ENCODE results near the gene TRIM46.
A peak's percentile ranks its signal among the peaks of the same experiment; 100 is the strongest.

Gene TRIM46

GRCh38 chr1:155173478-155174323 is at the start of gene TRIM46:
Gene TRIM46 (plus strand): TSS chr1:155173849. CDS start chr1:155173967, 118 bp downstream.
- H3K36me3 ChIP-seq (ENCODE audit: control insufficient read depth, insufficient read depth, low read length): peaks cover 34% of the 10 kb centered on the region

GRCh38 chr1:155124503-155125463 is 48.9 kb upstream of the TRIM46 start:
- Histone ChIP-seq H3K4me1 (ENCODE audit: control insufficient read depth, insufficient read depth, low read length) (peaks cover 46% of the 10 kb centered on the region), H3K9ac (ENCODE audit: low read length) (no peak overlapping the region), H3K4me3 (ENCODE audit: low read depth, low read length) (0 out of 2 replicates have a peak overlapping the region, but pooled peaks have one; percentile 84), H3K27ac (ENCODE audit: low read depth, low read length) (no peak overlapping the region), H3K27me3 (ENCODE audit: control insufficient read depth, insufficient read depth, low read length) (peaks cover 72% of the 10 kb centered on the region), H3K36me3 (ENCODE audit: control insufficient read depth, insufficient read depth, low read length) (no peaks in the 10 kb centered on the region), H3K9me3 (ENCODE audit: control insufficient read depth, insufficient read depth, low read depth, low read length) (no peaks in the 10 kb centered on the region)

More at GRCh38 chr1:155173478-155174323, at the start of gene TRIM46:
- H3K27ac ChIP-seq (ENCODE audit: low read depth, low read length): peak within 1 kb of the TSS; percentile 52; the same call in 1 of the 2 replicates
- H3K27me3 ChIP-seq (ENCODE audit: control insufficient read depth, insufficient read depth, low read length): no peaks in the 10 kb centered on the region
- H3K9me3 ChIP-seq (ENCODE audit: control insufficient read depth, insufficient read depth, low read depth, low read length): no peaks in the 10 kb centered on the region
- H3K4me3 ChIP-seq (ENCODE audit: low read depth, low read length): peak within 1 kb of the TSS; percentile 76
- peaks cover 11% of the 10 kb centered on the region; the same call in 1 of the 2 replicates for H3K4me1 ChIP-seq (ENCODE audit: control insufficient read depth, insufficient read depth, low read length)
- H3K9ac ChIP-seq (ENCODE audit: low read length): peak within 1 kb of the TSS; percentile 78

- Histone ChIP-seq H3K4me3 (ENCODE audit: low read depth, low read length) (peak overlapping the region; percentile 84), H3K4me1 (ENCODE audit: control insufficient read depth, insufficient read depth, low read length) (peaks cover 52% of the 10 kb centered on the region), H3K27ac (ENCODE audit: low read depth, low read length) (no peak overlapping the region), H3K9ac (ENCODE audit: low read length) (peak overlapping the region; percentile 11), H3K36me3 (ENCODE audit: control insufficient read depth, insufficient read depth, low read length) (no peaks in the 10 kb centered on the region), H3K9me3 (ENCODE audit: control insufficient read depth, insufficient read depth, low read depth, low read length) (no peaks in the 10 kb centered on the region), H3K27me3 (ENCODE audit: control insufficient read depth, insufficient read depth, low read length) (peaks cover 65% of the 10 kb centered on the region)
These were observed 48.1 kb upstream of the TRIM46 start for GRCh38 chr1:155125511-155125945.

- peaks cover 54% of the 10 kb centered on the region for H3K4me1 ChIP-seq (ENCODE audit: control insufficient read depth, insufficient read depth, low read length)
- no peak overlapping the region for H3K27ac ChIP-seq (ENCODE audit: low read depth, low read length)
- peaks cover 69% of the 10 kb centered on the region for H3K27me3 ChIP-seq (ENCODE audit: control insufficient read depth, insufficient read depth, low read length)
- peak overlapping the region; percentile 11 for H3K9ac ChIP-seq (ENCODE audit: low read length)
- H3K4me3 ChIP-seq (ENCODE audit: low read depth, low read length): peak overlapping the region; percentile 84
- no peaks in the 10 kb centered on the region for H3K9me3 ChIP-seq (ENCODE audit: control insufficient read depth, insufficient read depth, low read depth, low read length)
- H3K36me3 ChIP-seq (ENCODE audit: control insufficient read depth, insufficient read depth, low read length): peaks cover under 1% of the 10 kb centered on the region; the same call in 1 of the 2 replicates
These were observed 47.6 kb upstream of the TRIM46 start for GRCh38 chr1:155125946-155126555.

- Histone ChIP-seq H3K9ac (ENCODE audit: low read length) (peak overlapping the region; percentile 9), H3K4me3 (ENCODE audit: low read depth, low read length) (peak overlapping the region; percentile 84), H3K4me1 (ENCODE audit: control insufficient read depth, insufficient read depth, low read length) (peaks cover 54% of the 10 kb centered on the region), H3K9me3 (ENCODE audit: control insufficient read depth, insufficient read depth, low read depth, low read length) (no peaks in the 10 kb centered on the region), H3K27me3 (ENCODE audit: control insufficient read depth, insufficient read depth, low read length) (peaks cover 65% of the 10 kb centered on the region), H3K36me3 (ENCODE audit: control insufficient read depth, insufficient read depth, low read length) (peaks cover 6% of the 10 kb centered on the region; the same call in 1 of the 2 replicates), H3K27ac (ENCODE audit: low read depth, low read length) (no peak overlapping the region)
These were observed 47.0 kb upstream of the TRIM46 start for GRCh38 chr1:155126556-155127104.

- Histone ChIP-seq H3K9ac (ENCODE audit: low read length) (peak within 1 kb of the TSS; percentile 40), H3K4me3 (ENCODE audit: low read depth, low read length) (peak within 1 kb of the TSS; percentile 84), H3K36me3 (ENCODE audit: control insufficient read depth, insufficient read depth, low read length) (peaks cover 9% of the 10 kb centered on the region; the same call in 1 of the 2 replicates), H3K9me3 (ENCODE audit: control insufficient read depth, insufficient read depth, low read depth, low read length) (no peaks in the 10 kb centered on the region), H3K4me1 (ENCODE audit: control insufficient read depth, insufficient read depth, low read length) (peaks cover 54% of the 10 kb centered on the region), H3K27me3 (ENCODE audit: control insufficient read depth, insufficient read depth, low read length) (peaks cover 65% of the 10 kb centered on the region), H3K27ac (ENCODE audit: low read depth, low read length) (no peak within 1 kb of the TSS)
These were observed 46.3 kb upstream of the TRIM46 start, which contains the start of gene EFNA1 for GRCh38 chr1:155127105-155127966. Gene EFNA1 (plus strand): TSS chr1:155127876. CDS start chr1:155127978, 102 bp downstream.

- peaks cover 54% of the 10 kb centered on the region for H3K4me1 ChIP-seq (ENCODE audit: control insufficient read depth, insufficient read depth, low read length)
- peaks cover 65% of the 10 kb centered on the region for H3K27me3 ChIP-seq (ENCODE audit: control insufficient read depth, insufficient read depth, low read length)
- peak overlapping the region; percentile 84 for H3K4me3 ChIP-seq (ENCODE audit: low read depth, low read length)
- H3K9me3 ChIP-seq (ENCODE audit: control insufficient read depth, insufficient read depth, low read depth, low read length): no peaks in the 10 kb centered on the region
- H3K9ac ChIP-seq (ENCODE audit: low read length): peak overlapping the region; percentile 40
- H3K36me3 ChIP-seq (ENCODE audit: control insufficient read depth, insufficient read depth, low read length): peaks cover 9% of the 10 kb centered on the region; the same call in 1 of the 2 replicates
- H3K27ac ChIP-seq (ENCODE audit: low read depth, low read length): no peak overlapping the region
These were observed 45.5 kb upstream of the TRIM46 start for GRCh38 chr1:155127967-155128754.

- Histone ChIP-seq H3K4me1 (ENCODE audit: control insufficient read depth, insufficient read depth, low read length) (peaks cover 54% of the 10 kb centered on the region), H3K27me3 (ENCODE audit: control insufficient read depth, insufficient read depth, low read length) (peaks cover 60% of the 10 kb centered on the region), H3K36me3 (ENCODE audit: control insufficient read depth, insufficient read depth, low read length) (peaks cover 9% of the 10 kb centered on the region; the same call in 1 of the 2 replicates), H3K9me3 (ENCODE audit: control insufficient read depth, insufficient read depth, low read depth, low read length) (no peaks in the 10 kb centered on the region), H3K27ac (ENCODE audit: low read depth, low read length) (no peak overlapping the region), H3K4me3 (ENCODE audit: low read depth, low read length) (peak overlapping the region; percentile 84), H3K9ac (ENCODE audit: low read length) (peak overlapping the region; percentile 32)
These were observed 44.7 kb upstream of the TRIM46 start for GRCh38 chr1:155128755-155129473.

Measured in HUES6 (cell line).